Suppressor macrophage (primary cell): ENCODE data around the gene SPTBN5.

Experiments used
- DNase-seq, 4 experiments: peaks; one replicate each; pipeline ENCODE4 v3.0.0-alpha.2; 2020 to 2022

SPTBN5 gene

DNA sequence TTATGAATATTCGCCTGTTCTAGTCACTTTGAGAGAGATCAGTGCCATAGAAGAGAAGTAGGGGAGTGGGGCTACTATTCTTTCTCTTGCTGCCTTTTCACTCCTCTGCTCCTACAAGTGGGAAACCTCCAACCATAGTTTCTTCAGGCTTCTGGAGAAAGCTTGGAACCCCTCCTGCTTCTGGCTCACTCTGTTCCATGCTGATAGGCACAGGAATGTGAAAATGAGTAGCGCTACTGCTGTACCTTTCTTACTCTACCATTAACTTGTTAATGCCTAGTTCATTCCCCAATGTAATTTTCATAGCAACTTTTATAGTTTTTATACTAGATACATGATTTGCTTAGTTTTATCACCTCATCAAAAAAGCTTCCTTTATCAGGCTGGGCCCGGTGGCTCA, 92.7 kb downstream of the SPTBN5 start:
- no peak for DNase-seq

DNA sequence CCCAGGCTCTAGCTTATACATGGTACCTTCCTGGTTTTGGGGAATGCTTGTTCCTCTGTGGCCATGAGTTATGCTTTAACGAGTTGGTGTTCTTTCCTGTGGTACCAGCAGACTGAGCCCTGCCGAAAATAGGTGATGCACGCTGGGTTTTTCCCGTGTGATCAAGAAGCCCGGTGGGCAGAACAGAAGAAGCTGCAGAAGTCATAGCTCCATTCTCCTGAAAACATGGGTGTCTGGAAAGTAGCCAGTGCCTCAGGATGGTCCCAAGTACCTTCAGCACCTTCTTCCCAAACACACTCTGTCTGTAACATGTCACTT, 94.4 kb downstream of the SPTBN5 start:
- no peak for DNase-seq

DNA sequence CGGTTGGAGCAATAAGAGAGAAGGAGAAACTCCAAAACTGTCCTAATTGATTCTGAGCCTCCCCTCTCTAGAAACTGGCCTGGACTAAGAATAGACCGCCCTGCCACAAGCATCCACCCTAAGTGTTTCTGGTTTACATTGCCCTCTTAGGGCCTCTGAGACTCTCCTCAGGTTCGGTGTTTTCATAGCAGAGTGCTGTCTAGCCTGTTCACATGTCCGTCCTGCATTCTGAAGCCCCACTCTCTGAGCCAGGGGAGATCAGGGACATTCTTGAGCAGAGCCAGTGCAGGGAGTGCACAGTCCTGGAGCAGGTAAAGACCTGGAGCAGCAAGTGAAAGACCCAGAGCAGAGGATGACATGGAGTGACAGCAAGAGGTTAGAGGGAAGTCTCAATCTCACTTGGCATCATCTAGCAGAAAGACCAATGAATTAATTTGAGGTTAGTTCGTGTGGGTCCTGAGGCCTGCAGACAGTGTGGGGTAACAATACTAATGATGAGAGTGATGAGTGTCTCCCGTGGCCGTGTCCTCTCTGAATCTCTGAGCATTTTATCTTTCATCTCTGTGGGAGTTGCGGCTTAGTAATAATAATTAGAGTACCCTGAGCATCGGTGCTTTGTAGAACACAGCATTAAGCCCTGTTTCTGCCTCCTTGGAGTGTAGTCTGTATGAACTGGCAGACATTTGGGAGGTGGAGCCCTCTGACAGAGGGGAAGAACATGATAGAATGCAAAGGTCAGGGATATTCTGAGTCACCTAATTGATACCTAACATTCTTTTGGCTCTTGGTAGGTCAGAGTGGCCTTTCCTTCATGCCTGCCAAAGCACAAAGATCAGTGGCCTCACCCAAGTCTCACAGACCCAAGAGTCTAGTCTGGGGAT, 95.0 kb downstream of the SPTBN5 start:
- DNase-seq = no peak
